Glomerular endothelial cell (primary cell): ENCODE measurements around the gene CFAP57. TPM values are rescaled to one million over a fixed set of nuclear protein-coding genes. Genes with fewer than 3 reads are reported as not detected.

Source experiments
- DNase-seq: peaks from one replicate; pipeline ENCODE4 v3.0.0-alpha.2; 2011; ENCODE audit warnings: low read depth, low spot score; ENCODE audit errors: extremely low read depth
- total RNA-seq: library from RNA; depleted of rRNA; stranded (reverse); fragments of >200 nt; gene quantifications from 2 replicates; pipeline ENCODE4 v1.2.3, GENCODE V29; 2015

CFAP57 gene
- total RNA-seq, 1 donor from 2014 or later = 0.23 TPM

- no peak for DNase-seq
Observed at GRCh38 chr1:43293896-43294760, 122.0 kb downstream of the CFAP57 start.

GRCh38 chr1:43294761-43295160 is 122.6 kb downstream of the CFAP57 start:
- no peak for DNase-seq

GRCh38 chr1:43296207-43296606 is 124.1 kb downstream of the CFAP57 start:
- DNase-seq = no peak

DNA sequence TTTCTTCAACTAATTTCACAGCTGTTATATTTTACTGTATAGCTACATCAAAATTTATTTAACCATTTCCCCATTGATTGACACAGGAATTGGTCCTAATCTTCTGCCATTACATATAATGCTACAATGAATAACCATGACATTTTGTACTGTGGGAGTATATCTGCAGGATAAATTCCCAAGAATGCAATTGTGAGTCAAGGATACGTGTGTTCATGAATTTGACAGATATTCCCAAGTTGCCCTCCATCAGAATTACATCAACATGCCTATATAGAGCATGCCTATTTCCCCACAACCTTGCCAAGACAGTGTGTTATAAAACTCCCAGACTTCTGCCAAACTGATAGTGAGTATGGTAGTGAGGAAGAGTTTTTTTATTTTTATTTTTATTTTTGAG is 125.9 kb downstream of the CFAP57 start:
- no peak for DNase-seq

GRCh38 chr1:43299101-43299500 is 127.0 kb downstream of the CFAP57 start:
- no peak for DNase-seq

GRCh38 chr1:43300378-43301094 is 128.4 kb downstream of the CFAP57 start, which contains the start of gene TIE1:
Gene TIE1, plus strand, starts transcription at chr1:43300982. Its CDS starts 90 bp downstream, at chr1:43301072.
- DNase-seq = peak; percentile 42

DNA sequence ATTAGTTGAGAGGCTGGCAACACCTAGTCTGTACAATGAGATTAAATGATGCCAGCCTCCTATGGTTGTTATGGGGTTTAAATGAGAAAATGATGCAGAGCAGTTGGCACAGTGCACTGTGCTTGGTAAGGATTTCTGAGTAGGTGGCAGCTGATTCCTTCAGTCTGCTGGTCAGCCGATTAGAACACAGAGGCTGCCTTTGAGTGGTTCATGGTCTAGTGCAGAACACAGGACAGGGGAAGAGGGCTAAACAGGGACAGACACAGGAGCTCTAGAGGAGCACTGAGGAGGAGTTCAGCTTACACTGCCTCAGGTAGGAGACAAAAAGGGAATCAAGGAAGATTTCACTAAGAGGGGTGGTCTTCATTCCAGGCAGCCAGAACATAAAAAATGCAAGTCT is 130.1 kb downstream of the CFAP57 start:
- no peak for DNase-seq

DNA sequence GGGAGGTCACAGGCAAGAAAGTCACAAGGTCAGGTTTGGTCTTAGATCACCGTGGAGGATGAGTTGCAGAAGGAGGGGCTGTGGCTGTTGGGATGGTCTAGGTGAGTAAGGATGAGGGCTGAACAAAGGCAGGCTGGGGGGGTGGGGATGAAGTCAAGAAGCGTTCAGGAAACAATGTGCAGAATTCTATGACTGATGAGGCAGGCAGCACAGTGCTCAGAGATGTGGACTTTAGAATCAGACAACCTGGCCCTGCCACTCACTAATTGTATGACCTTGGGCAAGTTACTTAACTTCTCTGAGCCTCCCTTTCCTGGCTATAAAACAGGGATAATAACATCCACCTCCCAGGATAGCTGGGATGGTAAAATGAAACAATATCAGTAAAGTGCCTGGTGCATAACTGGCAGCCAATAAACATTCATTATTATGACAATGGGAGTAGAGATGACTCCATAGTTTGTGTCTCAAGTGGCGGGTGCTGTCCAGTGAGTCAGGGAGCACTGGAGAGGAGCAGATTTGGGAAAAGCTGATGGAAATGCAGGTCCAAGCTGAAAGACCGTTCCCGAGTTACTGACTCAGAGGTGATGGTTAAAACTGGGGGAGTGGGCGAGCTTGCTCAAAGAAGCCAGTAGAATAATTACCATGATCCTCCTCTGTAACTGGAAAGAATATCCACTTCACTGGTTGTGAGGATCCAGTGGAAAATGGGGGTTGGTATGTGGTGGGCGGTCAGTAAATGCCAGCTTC is 130.8 kb downstream of the CFAP57 start:
- DNase-seq = no peak

GRCh38 chr1:43303471-43304313 is 131.6 kb downstream of the CFAP57 start:
- no peak for DNase-seq

Other genes starting within 250 kb of the CFAP57 start
- 126 and 197 TPM in 2 replicates for gene SLC2A1, start 213.5 kb upstream of the CFAP57 start, total RNA-seq
- 91.4 and 93.0 TPM in 2 replicates for gene EBNA1BP2, start within 50 bp of the CFAP57 start, total RNA-seq
- gene TMEM125, start 97.7 kb downstream of the CFAP57 start, total RNA-seq = not detected in 2 replicates
- not detected in 2 replicates for gene C1orf210, start 113.3 kb downstream of the CFAP57 start, total RNA-seq
- 479 and 640 TPM in 2 replicates for gene TIE1, start 128.7 kb downstream of the CFAP57 start, total RNA-seq
- gene MPL, start 165.5 kb downstream of the CFAP57 start, total RNA-seq = not detected in 2 replicates
- gene CDC20, start 186.7 kb downstream of the CFAP57 start, total RNA-seq = 15.2 and 38.9 TPM in 2 replicates
- gene ELOVL1, start 195.7 kb downstream of the CFAP57 start, total RNA-seq = 89.4 and 95.9 TPM in 2 replicates
- 44.9 and 45.9 TPM in 2 replicates for gene MED8, start 217.5 kb downstream of the CFAP57 start, total RNA-seq
- 11.3 and 21.8 TPM in 2 replicates for gene SZT2, start 217.6 kb downstream of the CFAP57 start, total RNA-seq